Measurements from ENCODE around the gene APLNR.

APLNR gene

GRCh38 chr11:57192316-57192715, 44.7 kb downstream of the APLNR start:
- no peaks in the 10 kb centered on the region; the same call in 1 of the 2 replicates for H3K36me3 ChIP-seq (ENCODE audit: insufficient read depth, low read depth, low read length)
- no peaks in the 10 kb centered on the region for H3K27me3 ChIP-seq (ENCODE audit: insufficient read depth, low read length)
- no peak overlapping the region for H3K9ac ChIP-seq (ENCODE audit: low read depth, low read length)
- H3K4me3 ChIP-seq (ENCODE audit: low read length): no peak overlapping the region
- 0 out of 2 replicates have a peak, but pooled peaks cover 2% of the 10 kb centered on the region for H3K4me1 ChIP-seq (ENCODE audit: insufficient read depth, low read length)
- H3K27ac ChIP-seq (ENCODE audit: low read length): no peak overlapping the region
- no peaks in the 10 kb centered on the region for H3K9me3 ChIP-seq (ENCODE audit: insufficient read depth, low read depth, low read length)

GRCh38 chr11:57191311-57192219, 45.5 kb downstream of the APLNR start:
- H3K9ac ChIP-seq (ENCODE audit: low read depth, low read length): no peak overlapping the region
- H3K36me3 ChIP-seq (ENCODE audit: insufficient read depth, low read depth, low read length): no peaks in the 10 kb centered on the region; the same call in 1 of the 2 replicates
- H3K4me1 ChIP-seq (ENCODE audit: insufficient read depth, low read length): 0 out of 2 replicates have a peak, but pooled peaks cover 2% of the 10 kb centered on the region
- no peaks in the 10 kb centered on the region for H3K9me3 ChIP-seq (ENCODE audit: insufficient read depth, low read depth, low read length)
- no peak overlapping the region for H3K27ac ChIP-seq (ENCODE audit: low read length)
- H3K4me3 ChIP-seq (ENCODE audit: low read length): no peak overlapping the region
- no peaks in the 10 kb centered on the region for H3K27me3 ChIP-seq (ENCODE audit: insufficient read depth, low read length)

GRCh38 chr11:57190548-57190947, 46.5 kb downstream of the APLNR start:
- Histone ChIP-seq H3K27me3 (ENCODE audit: insufficient read depth, low read length) (no peaks in the 10 kb centered on the region), H3K4me1 (ENCODE audit: insufficient read depth, low read length) (0 out of 2 replicates have a peak, but pooled peaks cover 2% of the 10 kb centered on the region), H3K36me3 (ENCODE audit: insufficient read depth, low read depth, low read length) (no peaks in the 10 kb centered on the region; the same call in 1 of the 2 replicates), H3K9ac (ENCODE audit: low read depth, low read length) (no peak overlapping the region), H3K27ac (ENCODE audit: low read length) (no peak overlapping the region), H3K4me3 (ENCODE audit: low read length) (no peak overlapping the region), H3K9me3 (ENCODE audit: insufficient read depth, low read depth, low read length) (no peaks in the 10 kb centered on the region)
